ENCODE data around the gene METRN.

Gene METRN

DNA sequence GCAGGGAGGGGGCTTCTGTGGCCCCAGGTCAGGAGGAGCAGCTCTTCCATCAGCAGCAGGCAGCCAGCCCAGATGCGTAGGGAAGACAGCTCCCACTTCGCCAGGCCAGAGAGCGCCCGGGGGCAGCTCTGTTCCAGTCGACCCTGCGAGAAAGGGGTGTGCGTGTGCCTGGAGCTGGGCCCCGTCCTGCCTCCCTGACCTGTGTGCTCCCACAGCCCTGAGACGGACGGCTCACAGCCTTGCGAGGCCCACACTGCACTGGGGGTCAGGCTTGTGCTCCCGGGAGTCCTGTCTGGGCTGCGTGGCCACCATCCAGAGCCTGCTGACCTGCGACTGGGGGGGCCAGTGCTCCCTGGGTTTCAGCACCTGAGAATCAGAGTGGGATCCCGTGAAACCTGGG, 45.1 kb downstream of the METRN start:
- DNase-seq (ENCODE audit: low read depth), result no peak

DNA sequence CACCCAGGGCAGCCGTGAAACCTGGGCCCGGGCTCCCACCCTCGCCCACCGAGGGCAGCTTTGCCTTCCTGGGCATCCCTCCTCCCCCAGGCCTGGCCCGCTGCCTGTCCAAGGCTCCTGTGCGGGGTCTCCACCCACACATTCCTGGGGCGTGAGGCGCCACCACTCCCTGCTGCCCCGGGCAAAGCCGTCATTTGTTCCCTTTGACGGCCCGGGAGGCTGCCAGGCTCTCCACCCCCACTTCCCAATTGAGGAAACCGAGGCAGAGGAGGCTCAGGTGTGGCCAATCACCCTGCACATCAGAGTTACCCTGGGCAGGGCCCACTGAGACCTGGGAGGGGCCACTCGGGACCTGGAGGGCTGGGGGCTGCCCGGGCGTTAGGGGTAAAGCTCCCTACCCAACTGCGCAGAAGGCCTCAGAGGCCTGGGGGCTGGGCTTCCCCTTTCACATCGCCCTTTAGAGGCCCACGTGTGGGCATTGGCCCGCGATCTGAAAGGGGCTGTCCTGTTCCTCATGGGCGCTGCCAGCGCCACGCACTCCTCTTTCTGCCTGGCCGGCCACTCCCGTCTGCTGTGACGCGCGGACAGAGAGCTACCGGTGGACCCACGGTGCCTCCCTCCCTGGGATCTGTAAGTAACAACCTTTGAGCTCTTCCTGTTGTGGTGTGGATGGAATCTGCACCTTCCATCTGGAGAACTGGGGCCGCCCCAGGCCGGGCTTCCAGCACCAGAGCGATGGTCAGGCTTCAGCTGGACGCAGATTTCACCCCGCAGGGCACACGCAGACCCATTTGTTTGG, 45.8 kb downstream of the METRN start, which contains the start of gene MSLN:
Gene MSLN (plus strand): TSS at position 190 of the 799 bp plus-strand sequence. CDS start 1,947 bp downstream, outside the sequence.
- DNase-seq (ENCODE audit: low read depth), result no peak

DNA sequence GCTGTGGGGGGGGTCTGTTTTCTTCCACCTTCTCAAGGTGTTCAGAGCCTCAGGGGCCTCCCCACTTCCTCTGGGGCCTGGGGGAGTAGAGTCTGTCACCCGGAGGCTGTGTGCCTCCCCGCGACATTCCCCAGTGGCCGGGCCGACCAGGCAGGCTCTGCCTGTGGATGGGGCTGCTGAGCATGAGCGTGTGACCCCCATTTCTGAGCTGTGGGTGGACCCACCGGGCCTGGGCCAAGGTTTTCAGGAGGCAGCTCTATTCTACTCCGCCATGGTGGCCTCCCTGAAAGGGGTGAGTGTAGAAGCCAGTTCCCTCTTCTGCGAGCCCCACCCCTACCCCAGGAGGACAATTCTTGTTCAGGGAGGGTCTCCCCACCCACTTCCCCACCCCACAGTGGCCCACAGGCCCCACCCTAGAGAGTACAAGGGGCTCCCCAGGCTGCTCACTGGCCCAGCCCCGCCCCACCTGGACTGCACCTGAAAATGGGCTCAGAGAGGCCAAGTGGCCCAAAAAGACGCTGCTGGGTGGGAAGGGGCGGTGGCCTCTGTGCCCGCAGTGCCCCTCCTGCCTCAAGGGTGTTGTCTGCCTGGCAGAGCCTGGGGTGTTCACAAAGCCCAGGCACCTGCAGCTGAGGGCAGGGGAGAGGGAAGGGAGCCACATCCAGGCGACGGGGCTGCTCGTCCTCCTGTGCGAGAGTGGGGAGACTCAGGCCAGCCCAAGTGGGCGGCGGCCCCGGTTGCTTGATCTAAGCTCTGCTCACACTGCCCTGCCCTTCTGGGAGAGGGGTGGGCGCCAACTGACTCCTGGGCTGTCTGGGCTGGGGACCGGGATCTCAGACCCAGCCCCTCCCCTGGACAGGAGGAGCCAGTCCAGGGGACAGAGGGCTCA, 47.0 kb downstream of the METRN start:
- DNase-seq (ENCODE audit: low read depth), result no peak

DNA sequence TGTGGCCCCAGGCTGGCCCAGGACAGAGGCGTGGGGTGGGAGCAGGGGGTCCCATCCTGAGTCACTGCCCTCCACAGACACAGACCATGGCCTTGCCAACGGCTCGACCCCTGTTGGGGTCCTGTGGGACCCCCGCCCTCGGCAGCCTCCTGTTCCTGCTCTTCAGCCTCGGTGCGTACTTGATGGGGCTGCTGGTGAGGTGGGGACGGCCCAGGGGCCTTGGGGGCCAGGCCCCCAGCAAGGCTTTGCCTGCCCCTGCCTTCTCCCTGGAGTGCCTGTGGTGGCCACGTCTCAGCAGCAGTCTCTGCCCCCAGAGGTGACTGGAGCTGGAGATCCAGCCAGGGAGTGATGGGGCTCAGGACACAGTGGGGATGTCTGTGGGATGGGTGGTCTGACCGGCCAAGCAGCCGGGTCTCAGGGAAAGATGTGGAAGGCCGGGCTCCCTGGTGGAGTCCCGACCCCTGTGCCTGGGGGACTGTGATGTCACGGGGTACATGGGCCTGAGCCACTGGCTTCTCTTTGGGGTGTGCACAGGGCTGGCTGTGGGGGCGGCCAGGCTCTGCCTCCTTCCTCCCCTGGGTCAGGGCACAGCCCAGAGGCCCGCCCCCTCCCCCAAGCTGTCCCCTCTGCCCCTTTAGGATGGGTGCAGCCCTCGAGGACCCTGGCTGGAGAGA, 47.8 kb downstream of the METRN start:
- DNase-seq (ENCODE audit: low read depth), result no peak

DNA sequence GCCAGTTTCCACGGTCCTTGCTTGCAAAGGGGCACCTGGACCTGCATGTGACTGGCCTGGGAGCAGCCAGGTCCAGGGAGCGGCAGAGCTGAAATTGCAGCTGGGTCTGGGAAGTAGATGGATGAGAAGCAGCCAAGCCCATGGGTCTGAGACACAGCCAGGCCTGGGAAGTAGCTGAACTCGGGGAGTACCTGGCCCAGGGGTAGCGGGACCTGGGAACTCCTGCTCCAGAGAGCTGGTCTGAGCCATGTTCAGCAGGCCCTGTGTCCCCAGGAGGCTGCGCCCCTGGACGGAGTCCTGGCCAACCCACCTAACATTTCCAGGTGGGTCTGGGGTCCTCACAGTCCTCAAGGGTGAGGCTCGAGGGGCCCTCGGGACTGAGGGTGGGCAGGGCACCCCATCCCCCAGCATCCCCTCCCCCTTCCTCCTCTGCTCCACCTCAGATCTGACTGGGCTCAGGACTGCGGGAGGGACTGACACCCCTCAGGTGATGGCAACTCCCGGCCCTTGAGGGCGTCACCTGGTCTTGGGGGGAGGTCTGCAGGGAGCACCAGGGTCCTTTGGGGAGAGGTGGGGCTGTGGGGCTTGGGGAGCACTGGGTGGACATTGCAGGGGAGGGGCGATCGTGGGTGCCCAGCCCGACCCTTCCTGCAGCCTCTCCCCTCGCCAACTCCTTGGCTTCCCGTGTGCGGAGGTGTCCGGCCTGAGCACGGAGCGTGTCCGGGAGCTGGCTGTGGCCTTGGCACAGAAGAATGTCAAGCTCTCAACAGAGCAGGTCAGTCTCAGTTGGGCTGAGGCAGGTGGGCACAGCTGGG, 48.7 kb downstream of the METRN start:
- no peak for DNase-seq (ENCODE audit: low read depth)

DNA sequence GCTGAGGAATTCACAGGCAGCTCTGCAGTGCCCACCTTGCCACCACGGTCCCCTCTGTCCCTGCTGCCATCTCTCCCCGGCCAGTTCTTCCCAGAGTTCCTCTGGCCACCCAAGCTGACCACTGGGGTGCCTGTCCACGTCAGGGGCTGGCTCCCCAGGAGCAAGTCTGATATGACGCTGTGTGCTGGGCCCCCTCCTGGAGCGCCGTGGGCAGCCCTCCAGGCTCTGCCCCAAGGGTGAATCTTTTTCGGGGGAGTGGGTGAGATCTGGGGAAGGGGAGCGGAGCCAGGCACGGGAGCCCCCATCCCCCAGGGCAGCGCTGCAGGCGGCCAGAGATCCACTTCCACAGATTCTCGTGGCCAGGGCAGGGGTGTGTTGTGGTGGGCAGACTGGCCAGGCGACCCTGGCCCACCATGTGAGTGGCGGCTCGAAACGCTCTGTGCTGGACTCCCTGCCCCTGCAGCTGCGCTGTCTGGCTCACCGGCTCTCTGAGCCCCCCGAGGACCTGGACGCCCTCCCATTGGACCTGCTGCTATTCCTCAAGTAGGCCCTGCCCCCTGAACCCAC, 49.3 kb downstream of the METRN start:
- DNase-seq (ENCODE audit: low read depth), result no peak

DNA sequence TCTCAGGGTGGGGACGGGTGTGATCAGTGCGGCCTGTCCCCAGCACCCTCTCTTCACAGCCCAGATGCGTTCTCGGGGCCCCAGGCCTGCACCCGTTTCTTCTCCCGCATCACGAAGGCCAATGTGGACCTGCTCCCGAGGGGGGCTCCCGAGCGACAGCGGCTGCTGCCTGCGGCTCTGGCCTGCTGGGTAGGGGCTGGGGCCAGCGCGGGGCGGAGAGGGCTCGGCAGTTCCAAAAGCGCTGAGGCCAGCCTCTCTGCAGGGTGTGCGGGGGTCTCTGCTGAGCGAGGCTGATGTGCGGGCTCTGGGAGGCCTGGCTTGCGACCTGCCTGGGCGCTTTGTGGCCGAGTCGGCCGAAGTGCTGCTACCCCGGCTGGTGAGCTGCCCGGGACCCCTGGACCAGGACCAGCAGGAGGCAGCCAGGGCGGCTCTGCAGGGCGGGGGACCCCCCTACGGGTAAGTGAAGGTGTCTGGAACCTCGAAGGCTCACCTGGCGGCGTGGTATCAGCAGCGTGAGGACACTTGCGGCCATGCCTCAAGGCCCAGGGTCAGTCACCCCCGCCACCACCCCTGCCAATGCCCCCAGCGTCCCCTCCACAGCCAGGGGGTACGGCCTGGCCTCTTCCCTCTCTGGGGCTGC, 50.0 kb downstream of the METRN start:
- no peak for DNase-seq (ENCODE audit: low read depth)

DNA sequence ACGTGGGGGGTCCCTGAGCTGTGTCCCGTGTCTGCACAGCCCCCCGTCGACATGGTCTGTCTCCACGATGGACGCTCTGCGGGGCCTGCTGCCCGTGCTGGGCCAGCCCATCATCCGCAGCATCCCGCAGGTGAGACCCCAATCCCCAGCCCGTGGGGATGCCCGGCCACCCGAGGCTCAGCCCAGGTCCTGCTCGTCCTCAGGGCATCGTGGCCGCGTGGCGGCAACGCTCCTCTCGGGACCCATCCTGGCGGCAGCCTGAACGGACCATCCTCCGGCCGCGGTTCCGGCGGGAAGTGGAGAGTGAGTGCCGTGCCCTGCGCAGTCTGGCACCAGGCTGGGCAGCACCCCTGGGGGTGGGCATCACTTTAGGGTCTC, 50.6 kb downstream of the METRN start:
- no peak for DNase-seq (ENCODE audit: low read depth)

DNA sequence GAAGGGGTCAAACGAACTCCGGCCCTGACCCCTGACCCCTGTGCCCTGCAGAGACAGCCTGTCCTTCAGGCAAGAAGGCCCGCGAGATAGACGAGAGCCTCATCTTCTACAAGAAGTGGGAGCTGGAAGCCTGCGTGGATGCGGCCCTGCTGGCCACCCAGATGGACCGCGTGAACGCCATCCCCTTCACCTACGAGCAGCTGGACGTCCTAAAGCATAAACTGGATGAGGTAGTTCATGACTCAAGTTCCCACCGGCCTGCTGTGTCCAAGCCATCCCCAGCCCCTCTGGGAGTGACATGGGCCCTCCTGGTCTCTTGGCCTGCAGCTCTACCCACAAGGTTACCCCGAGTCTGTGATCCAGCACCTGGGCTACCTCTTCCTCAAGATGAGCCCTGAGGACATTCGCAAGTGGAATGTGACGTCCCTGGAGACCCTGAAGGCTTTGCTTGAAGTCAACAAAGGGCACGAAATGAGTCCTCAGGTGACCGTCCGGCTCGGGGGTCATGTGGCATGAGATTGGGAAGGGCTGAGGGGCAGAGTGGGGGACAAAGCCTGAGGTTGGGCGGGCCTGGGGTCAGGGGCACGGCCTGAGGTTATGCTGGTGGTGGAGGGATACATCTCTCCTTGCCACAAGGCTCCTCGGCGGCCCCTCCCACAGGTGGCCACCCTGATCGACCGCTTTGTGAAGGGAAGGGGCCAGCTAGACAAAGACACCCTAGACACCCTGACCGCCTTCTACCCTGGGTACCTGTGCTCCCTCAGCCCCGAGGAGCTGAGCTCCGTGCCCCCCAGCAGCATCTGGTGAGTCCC, 51.3 kb downstream of the METRN start:
- no peak for DNase-seq (ENCODE audit: low read depth)

DNA sequence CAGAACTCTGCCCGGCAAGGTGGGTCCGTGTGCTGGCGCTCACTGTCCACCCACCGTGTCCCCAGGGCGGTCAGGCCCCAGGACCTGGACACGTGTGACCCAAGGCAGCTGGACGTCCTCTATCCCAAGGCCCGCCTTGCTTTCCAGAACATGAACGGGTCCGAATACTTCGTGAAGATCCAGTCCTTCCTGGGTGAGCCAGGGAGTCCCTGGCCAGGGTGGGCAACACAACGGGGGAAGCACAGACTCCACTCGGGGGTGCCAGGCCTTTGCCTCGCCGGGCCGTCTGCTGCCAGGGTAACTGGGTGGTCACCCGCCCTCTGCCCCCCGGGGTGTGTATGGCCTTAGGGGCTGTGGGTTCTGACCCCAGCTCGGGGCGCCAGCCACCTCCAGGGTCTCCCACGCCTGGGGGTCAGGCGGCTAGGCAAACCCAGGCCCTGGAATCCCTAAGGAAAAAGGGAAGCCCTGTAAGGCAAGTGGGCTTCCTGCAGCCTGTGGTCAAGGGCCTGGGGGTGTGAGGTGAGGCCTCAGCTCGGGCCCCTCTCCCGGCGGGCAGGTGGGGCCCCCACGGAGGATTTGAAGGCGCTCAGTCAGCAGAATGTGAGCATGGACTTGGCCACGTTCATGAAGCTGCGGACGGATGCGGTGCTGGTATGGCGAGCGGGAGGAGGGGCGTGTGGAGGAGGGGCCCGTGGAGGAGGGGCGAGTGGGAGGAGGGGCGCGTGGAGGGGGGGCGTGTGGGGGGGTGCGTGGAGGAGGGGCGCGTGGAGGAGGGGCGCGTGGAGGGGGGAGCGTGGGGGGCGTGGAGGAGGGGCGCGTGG, 52.1 kb downstream of the METRN start:
- no peak for DNase-seq (ENCODE audit: low read depth)

DNA sequence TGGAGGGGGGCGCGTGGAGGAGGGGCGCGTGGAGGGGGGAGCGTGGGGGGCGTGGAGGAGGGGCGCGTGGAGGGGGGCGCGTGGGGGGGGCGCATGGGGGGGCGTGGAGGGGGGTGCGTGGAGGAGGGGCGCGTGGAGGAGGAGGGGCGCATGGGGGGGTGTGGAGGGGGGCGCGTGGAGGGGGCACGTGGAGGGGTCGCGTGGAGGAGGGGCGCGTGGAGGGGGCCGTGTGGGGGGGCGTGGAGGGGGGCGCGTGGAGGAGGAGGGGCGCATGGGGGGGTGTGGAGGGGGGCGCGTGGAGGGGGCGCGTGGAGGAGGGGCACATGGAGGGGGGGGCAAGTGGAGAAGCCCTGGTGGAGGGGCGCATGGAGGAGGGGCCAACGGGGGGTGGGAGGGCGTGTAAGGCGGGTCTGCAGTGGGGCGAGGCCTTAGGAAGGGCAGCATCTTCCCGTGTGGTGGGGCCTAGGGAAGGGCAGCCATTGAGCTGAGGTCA, 52.9 kb downstream of the METRN start:
- no peak for DNase-seq (ENCODE audit: low read depth)

DNA sequence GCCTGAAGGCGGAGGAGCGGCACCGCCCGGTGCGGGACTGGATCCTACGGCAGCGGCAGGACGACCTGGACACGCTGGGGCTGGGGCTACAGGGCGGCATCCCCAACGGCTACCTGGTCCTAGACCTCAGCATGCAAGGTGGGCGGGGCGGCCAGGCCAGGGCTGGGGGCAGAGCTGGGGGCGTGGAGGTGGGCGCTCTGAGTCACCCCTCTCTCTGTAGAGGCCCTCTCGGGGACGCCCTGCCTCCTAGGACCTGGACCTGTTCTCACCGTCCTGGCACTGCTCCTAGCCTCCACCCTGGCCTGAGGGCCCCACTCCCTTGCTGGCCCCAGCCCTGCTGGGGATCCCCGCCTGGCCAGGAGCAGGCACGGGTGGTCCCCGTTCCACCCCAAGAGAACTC, 53.5 kb downstream of the METRN start:
- DNase-seq (ENCODE audit: low read depth), result no peak
